HUES48 (cell line): ENCODE results near the gene BNIP2.

Experiments
- H3K27ac ChIP-seq: one replicate; pipeline ENCODE4 v1.7.0; 2013; ENCODE audit warnings: low read depth, low read length, inconsistent platforms
- H3K27me3 ChIP-seq: 2 replicates; pipeline ENCODE4 v1.6.1; 2013; ENCODE audit warnings: mild to moderate bottlenecking, low read length; ENCODE audit not compliant: control insufficient read depth, insufficient read depth
- H3K36me3 ChIP-seq: 2 replicates; pipeline ENCODE4 v1.6.1; 2013; ENCODE audit warnings: low read length; ENCODE audit not compliant: control insufficient read depth, insufficient read depth
- H3K4me1 ChIP-seq: 2 replicates; pipeline ENCODE4 v1.6.1; 2013; ENCODE audit warnings: mild to moderate bottlenecking, low read length; ENCODE audit not compliant: control insufficient read depth, insufficient read depth
- H3K4me3 ChIP-seq: 2 replicates; pipeline ENCODE4 v1.5.1; 2013; ENCODE audit warnings: mild to moderate bottlenecking, low read depth, low read length
- H3K9ac ChIP-seq: 2 replicates; pipeline ENCODE4 v1.6.1; 2013; ENCODE audit warnings: mild to moderate bottlenecking, low read depth, low read length, moderate library complexity
- H3K9me3 ChIP-seq: 2 replicates; pipeline ENCODE4 v1.6.1; 2013; ENCODE audit warnings: low read length; ENCODE audit not compliant: control insufficient read depth, insufficient read depth

The BNIP2 gene

GRCh38 chr15:59688782-59689625 is at the start of gene BNIP2:
Gene BNIP2 (minus strand): TSS chr15:59689320. CDS start chr15:59682457, 6,863 bp downstream.
- H3K27ac ChIP-seq = peak within 1 kb of the TSS; percentile 99
- peaks cover 17% of the 10 kb centered on the region; the same call in 1 of the 2 replicates for H3K36me3 ChIP-seq
- H3K4me3 ChIP-seq = peak within 1 kb of the TSS; percentile 86
- H3K4me1 ChIP-seq = peaks cover 5% of the 10 kb centered on the region; the same call in 1 of the 2 replicates
- no peaks in the 10 kb centered on the region for H3K9me3 ChIP-seq
- peak within 1 kb of the TSS; percentile 96 for H3K9ac ChIP-seq
- peaks cover 11% of the 10 kb centered on the region for H3K27me3 ChIP-seq

GRCh38 chr15:59738676-59739075 is 49.6 kb upstream of the BNIP2 start:
- Histone ChIP-seq H3K27me3 (no peaks in the 10 kb centered on the region), H3K27ac (no peak overlapping the region), H3K9me3 (0 out of 2 replicates have a peak, but pooled peaks cover under 1% of the 10 kb centered on the region), H3K9ac (no peak overlapping the region), H3K4me3 (no peak overlapping the region), H3K4me1 (no peaks in the 10 kb centered on the region), H3K36me3 (no peaks in the 10 kb centered on the region)

GRCh38 chr15:59736181-59736580 is 47.1 kb upstream of the BNIP2 start:
- Histone ChIP-seq H3K9ac (no peak overlapping the region), H3K27ac (no peak overlapping the region), H3K4me3 (no peak overlapping the region), H3K36me3 (no peaks in the 10 kb centered on the region), H3K9me3 (no peaks in the 10 kb centered on the region), H3K4me1 (no peaks in the 10 kb centered on the region), H3K27me3 (no peaks in the 10 kb centered on the region)

GRCh38 chr15:59725151-59725486 is 36.0 kb upstream of the BNIP2 start:
- Histone ChIP-seq H3K36me3 (no peaks in the 10 kb centered on the region), H3K4me1 (no peaks in the 10 kb centered on the region), H3K4me3 (no peak overlapping the region), H3K27ac (no peak overlapping the region), H3K27me3 (no peaks in the 10 kb centered on the region), H3K9me3 (no peaks in the 10 kb centered on the region), H3K9ac (no peak overlapping the region)

GRCh38 chr15:59723687-59724346 is 34.7 kb upstream of the BNIP2 start:
- H3K27me3 ChIP-seq = no peaks in the 10 kb centered on the region
- no peak overlapping the region for H3K9ac ChIP-seq
- H3K27ac ChIP-seq = no peak overlapping the region
- no peaks in the 10 kb centered on the region for H3K36me3 ChIP-seq
- H3K9me3 ChIP-seq = no peaks in the 10 kb centered on the region
- H3K4me1 ChIP-seq = no peaks in the 10 kb centered on the region
- H3K4me3 ChIP-seq = no peak overlapping the region

GRCh38 chr15:59722476-59722875 is 33.4 kb upstream of the BNIP2 start:
- Histone ChIP-seq H3K27me3 (no peaks in the 10 kb centered on the region), H3K4me3 (no peak overlapping the region), H3K36me3 (no peaks in the 10 kb centered on the region), H3K27ac (no peak overlapping the region), H3K9ac (no peak overlapping the region), H3K9me3 (no peaks in the 10 kb centered on the region), H3K4me1 (no peaks in the 10 kb centered on the region)

- Histone ChIP-seq H3K27me3 (no peaks in the 10 kb centered on the region), H3K4me1 (no peaks in the 10 kb centered on the region), H3K4me3 (no peak overlapping the region), H3K36me3 (no peaks in the 10 kb centered on the region), H3K9ac (no peak overlapping the region), H3K27ac (no peak overlapping the region), H3K9me3 (no peaks in the 10 kb centered on the region)
These were observed 32.9 kb upstream of the BNIP2 start for GRCh38 chr15:59722037-59722436.

- Histone ChIP-seq H3K9ac (no peak overlapping the region), H3K4me3 (no peak overlapping the region), H3K9me3 (no peaks in the 10 kb centered on the region), H3K27ac (no peak overlapping the region), H3K4me1 (no peaks in the 10 kb centered on the region), H3K36me3 (no peaks in the 10 kb centered on the region), H3K27me3 (no peaks in the 10 kb centered on the region)
These were observed 32.3 kb upstream of the BNIP2 start for GRCh38 chr15:59721411-59721810.

GRCh38 chr15:59713177-59713576 is 24.1 kb upstream of the BNIP2 start:
- no peak overlapping the region for H3K4me3 ChIP-seq
- no peaks in the 10 kb centered on the region for H3K4me1 ChIP-seq
- H3K9ac ChIP-seq = no peak overlapping the region
- no peaks in the 10 kb centered on the region for H3K36me3 ChIP-seq
- no peaks in the 10 kb centered on the region for H3K9me3 ChIP-seq
- H3K27me3 ChIP-seq = no peaks in the 10 kb centered on the region
- H3K27ac ChIP-seq = no peak overlapping the region

- no peak overlapping the region for H3K4me3 ChIP-seq
- no peak overlapping the region for H3K27ac ChIP-seq
- no peak overlapping the region for H3K9ac ChIP-seq
- H3K4me1 ChIP-seq = no peaks in the 10 kb centered on the region
- no peaks in the 10 kb centered on the region for H3K9me3 ChIP-seq
- no peaks in the 10 kb centered on the region for H3K36me3 ChIP-seq
- no peaks in the 10 kb centered on the region for H3K27me3 ChIP-seq
These were observed 22.5 kb upstream of the BNIP2 start for GRCh38 chr15:59711451-59712243.

GRCh38 chr15:59707619-59708018 is 18.5 kb upstream of the BNIP2 start:
- Histone ChIP-seq H3K27ac (no peak overlapping the region), H3K36me3 (no peaks in the 10 kb centered on the region), H3K9ac (no peak overlapping the region), H3K4me3 (no peak overlapping the region), H3K9me3 (no peaks in the 10 kb centered on the region), H3K27me3 (no peaks in the 10 kb centered on the region), H3K4me1 (no peaks in the 10 kb centered on the region)
